Hepatocyte (in vitro differentiated cells): ENCODE data around the gene FAM210B. TPM values are rescaled to one million over a fixed set of nuclear protein-coding genes. Genes with fewer than 3 reads are reported as not detected.
A peak's percentile ranks its signal among the peaks of the same experiment; 100 is the strongest.

ENCODE experiments used
- DNase-seq: peaks from one replicate; pipeline ENCODE4 v3.0.0-alpha.2; 2016; ENCODE audit warnings: low spot score
- H2AFZ ChIP-seq: fragments of 200-600 bp; sonication (generic); 2 replicates; pipeline ENCODE4 v1.6.0; 2016; ENCODE audit warnings: antibody characterized with exemption, mild to moderate bottlenecking
- H3K27ac ChIP-seq: fragments of 200-600 bp; sonication (generic); 2 replicates; pipeline ENCODE4 v1.5.1; 2016; ENCODE audit warnings: mild to moderate bottlenecking
- H3K27me3 ChIP-seq: fragments of 200-600 bp; sonication (generic); 2 replicates; pipeline ENCODE4 v1.6.1; 2016
- H3K36me3 ChIP-seq: fragments of 200-600 bp; sonication (generic); replicated peaks from 2 replicates; pipeline ENCODE4 v1.5.1; 2016; ENCODE audit warnings: low read depth; ENCODE audit not compliant: insufficient read depth
- H3K4me1 ChIP-seq: fragments of 200-600 bp; sonication (generic); 2 replicates; pipeline ENCODE4 v1.5.1; 2016; ENCODE audit warnings: mild to moderate bottlenecking, moderate library complexity; ENCODE audit not compliant: insufficient read depth
- H3K4me2 ChIP-seq: fragments of 200-600 bp; sonication (generic); 2 replicates; pipeline ENCODE4 v1.6.0; 2016
- H3K4me3 ChIP-seq: fragments of 200-600 bp; sonication (generic); 2 replicates; pipeline ENCODE4 v1.5.1; 2016; ENCODE audit warnings: mild to moderate bottlenecking
- H3K79me2 ChIP-seq: fragments of 200-600 bp; sonication (generic); 2 replicates; pipeline ENCODE4 v1.6.0; 2017; ENCODE audit warnings: mild to moderate bottlenecking
- H3K9me2 ChIP-seq: fragments of 200-600 bp; sonication (generic); replicated peaks from 2 replicates; pipeline ENCODE4 v1.6.0; 2017; ENCODE audit warnings: mild to moderate bottlenecking; ENCODE audit not compliant: insufficient read depth
- H3K9me3 ChIP-seq: fragments of 200-600 bp; sonication (generic); 2 replicates; pipeline ENCODE4 v1.5.1; 2016; ENCODE audit warnings: low read depth, mild to moderate bottlenecking
- H4K20me1 ChIP-seq: fragments of 200-600 bp; sonication (generic); 2 replicates; pipeline ENCODE4 v1.6.0; 2016; ENCODE audit warnings: mild to moderate bottlenecking; ENCODE audit not compliant: insufficient read depth, poor library complexity, severe bottlenecking
- CTCF ChIP-seq: fragments of 200-600 bp; sonication (generic); IDR thresholded peaks from 2 replicates; pipeline ENCODE4 v1.5.1; 2016; ENCODE audit warnings: antibody characterized with exemption, mild to moderate bottlenecking; ENCODE audit not compliant: poor library complexity
- EZH2 ChIP-seq: fragments of 200-600 bp; sonication (generic); IDR thresholded peaks from 2 replicates; pipeline ENCODE4 v1.6.1; 2016; ENCODE audit warnings: antibody characterized with exemption, mild to moderate bottlenecking, borderline replicate concordance
- EZH2phosphoT487 ChIP-seq: fragments of 200-600 bp; sonication (generic); IDR thresholded peaks from one replicate; pipeline ENCODE4 v1.6.1; 2018; ENCODE audit warnings: antibody characterized with exemption, mild to moderate bottlenecking, low read depth, moderate library complexity; ENCODE audit not compliant: unreplicated experiment, severe bottlenecking
- WGBS: methylation state at CpG from one replicate; pipeline ENCODE4 v1.1.6; 2016; ENCODE audit warnings: low lambda C conversion rate; ENCODE audit errors: missing lambda C conversion rate; 5-methylcytosine and 5-hydroxymethylcytosine counted together
- polyA plus RNA-seq: library from polyadenylated mRNA; unstranded; fragments of >200 nt; fragmentation: Nextera tagmentation; extraction: Ambion mirVana; gene quantifications from 2 replicates; pipeline ENCODE4 v1.2.1, GENCODE V29; 2016
- total RNA-seq: library from RNA; depleted of rRNA; stranded (reverse); fragments of >200 nt; gene quantifications from 2 replicates; pipeline ENCODE4 v1.2.3, GENCODE V29; 2014

FAM210B gene
- total and polyA plus RNA-seq, 2 experiments from 2014 or later: 57.0 to 62.7 TPM

- H3K9me3 ChIP-seq: no peaks in the 10 kb centered on the region
- peaks cover 10% of the 10 kb centered on the region for H3K4me1 ChIP-seq
- no peaks in the 10 kb centered on the region for H4K20me1 ChIP-seq
- H3K36me3 ChIP-seq: no peaks in the 10 kb centered on the region
- peak; percentile 26 for DNase-seq
- peaks cover 73% of the 10 kb centered on the region for H3K79me2 ChIP-seq
- no peaks in the 10 kb centered on the region for H3K27me3 ChIP-seq
- no peaks in the 10 kb centered on the region for H3K9me2 ChIP-seq
- H3K27ac ChIP-seq: peak overlapping the region; percentile 45
- H3K4me3 ChIP-seq: peak overlapping the region; percentile 18
- peak overlapping the region; percentile 78 for H3K4me2 ChIP-seq
- TF ChIP-seq EZH2: no peak
- TF ChIP-seq CTCF: no peak
- TF ChIP-seq EZH2phosphoT487: no peak
- peak overlapping the region; percentile 43 for H2AFZ ChIP-seq
- under 1% methylated on average over 26 of the region's 29 CpGs for WGBS
Measured at GRCh38 chr20:56391596-56392131, 32.9 kb downstream of the FAM210B start.

GRCh38 chr20:56392132-56392880, 33.5 kb downstream of the FAM210B start, which contains the start of the genes AURKA and CSTF1:
Gene AURKA, minus strand, starts transcription at chr20:56392215. Its CDS starts 4,018 bp downstream, at chr20:56388197.
Gene CSTF1, plus strand, starts transcription at chr20:56392645. Its CDS starts 2,908 bp downstream, at chr20:56395553.
- Histone ChIP-seq H3K27ac (peak within 1 kb of the TSS; percentile 89), H3K4me1 (peaks cover 10% of the 10 kb centered on the region), H4K20me1 (no peaks in the 10 kb centered on the region), H3K27me3 (no peaks in the 10 kb centered on the region), H3K4me3 (peak within 1 kb of the TSS; percentile 51), H2AFZ (peak within 1 kb of the TSS; percentile 67), H3K79me2 (peaks cover 69% of the 10 kb centered on the region), H3K9me2 (no peaks in the 10 kb centered on the region), H3K4me2 (peak within 1 kb of the TSS; percentile 82), H3K36me3 (no peaks in the 10 kb centered on the region), H3K9me3 (no peaks in the 10 kb centered on the region)
- no peak for TF ChIP-seq EZH2
- no peak for TF ChIP-seq CTCF
- no peak for TF ChIP-seq EZH2phosphoT487
- DNase-seq: peak; percentile 100
- under 1% methylated on average over 53 of the region's 53 CpGs for WGBS

- H3K79me2 ChIP-seq: peaks cover 66% of the 10 kb centered on the region
- no peaks in the 10 kb centered on the region for H3K27me3 ChIP-seq
- 5% methylated on average over 18 of the region's 18 CpGs for WGBS
- H3K4me3 ChIP-seq: peak overlapping the region; percentile 51
- no peaks in the 10 kb centered on the region for H3K36me3 ChIP-seq
- H3K9me3 ChIP-seq: no peaks in the 10 kb centered on the region
- peak overlapping the region; percentile 89 for H3K27ac ChIP-seq
- no peak for DNase-seq
- no peaks in the 10 kb centered on the region for H4K20me1 ChIP-seq
- H3K4me1 ChIP-seq: peaks cover 10% of the 10 kb centered on the region
- TF ChIP-seq EZH2phosphoT487 (no peak), CTCF (no peak), EZH2 (no peak)
- peak overlapping the region; percentile 67 for H2AFZ ChIP-seq
- H3K9me2 ChIP-seq: no peaks in the 10 kb centered on the region
- H3K4me2 ChIP-seq: peak overlapping the region; percentile 82
Measured at GRCh38 chr20:56392881-56393482, 34.2 kb downstream of the FAM210B start.
